IMR-90 (cell line): Measurements from ENCODE around the gene PALB2.

ENCODE experiments used
- CTCF ChIP-seq: conservative IDR thresholded peaks from 2 replicates; pipeline ENCODE4 v1.5.1; 2012; ENCODE audit warnings: mild to moderate bottlenecking, low read depth, low read length, improper control_type of control experiment
- MAZ ChIP-seq: IDR thresholded peaks from 2 replicates; pipeline ENCODE4 v1.6.1; 2012; ENCODE audit warnings: low read depth, mild to moderate bottlenecking, low read length, improper control_type of control experiment, moderate library complexity, borderline replicate concordance
- MXI1 ChIP-seq: IDR thresholded peaks from 2 replicates; pipeline ENCODE4 v1.6.1; 2012; ENCODE audit warnings: low read depth, mild to moderate bottlenecking, low read length, moderate library complexity, borderline replicate concordance
- POLR2A ChIP-seq: IDR thresholded peaks from 2 replicates; pipeline ENCODE4 v1.6.1; 2012; ENCODE audit warnings: mild to moderate bottlenecking, low read depth, low read length
- RAD21 ChIP-seq: IDR thresholded peaks from 2 replicates; pipeline ENCODE4 v1.6.1; 2012; ENCODE audit warnings: low read length, improper control_type of control experiment

- TF ChIP-seq RAD21 (no peak), MXI1 (no peak), CTCF (no peak), MAZ (no peak), POLR2A (no peak)
These were observed 69.2 kb downstream of the PALB2 start for GRCh38 chr16:23571895-23572294.
